Activated CD8-positive, alpha-beta memory T cell treated with anti-CD3 and anti-CD28 coated beads for 1 hour (primary cell): ENCODE measurements around the gene SKAP1.

Experiments
- DNase-seq, 2 donors: peaks; one replicate each; pipeline ENCODE4 v3.0.0-alpha.2; 2020; ENCODE audit warnings: low read depth in 1 of 2; ENCODE audit errors: extremely low read depth in 1 of 2

SKAP1 gene

GRCh38 chr17:48180842-48181629 is 249.0 kb downstream of the SKAP1 start:
- no peak for DNase-seq

GRCh38 chr17:48179071-48179945 is 250.7 kb downstream of the SKAP1 start:
- no peak for DNase-seq

GRCh38 chr17:48178317-48178716 is 251.7 kb downstream of the SKAP1 start:
- DNase-seq = no peak

GRCh38 chr17:48177816-48178215 is 252.2 kb downstream of the SKAP1 start:
- DNase-seq = no peak

GRCh38 chr17:48176471-48176855 is 253.6 kb downstream of the SKAP1 start:
- no peak for DNase-seq

- DNase-seq = no peak
Measured at GRCh38 chr17:48175692-48176470, 254.1 kb downstream of the SKAP1 start.

- DNase-seq = no peak
Measured at GRCh38 chr17:48174833-48175523, 255.0 kb downstream of the SKAP1 start.

- DNase-seq = no peak
Measured at GRCh38 chr17:48173191-48173984, 256.6 kb downstream of the SKAP1 start.

GRCh38 chr17:48169926-48170325 is 260.1 kb downstream of the SKAP1 start:
- no peak for DNase-seq

- no peak for DNase-seq
Measured at GRCh38 chr17:48163809-48164208, 266.2 kb downstream of the SKAP1 start.

GRCh38 chr17:48162946-48163506 is 267.0 kb downstream of the SKAP1 start:
- no peak for DNase-seq

GRCh38 chr17:48162306-48162934 is 267.6 kb downstream of the SKAP1 start:
- DNase-seq = no peak

- no peak for DNase-seq
Measured at GRCh38 chr17:48161127-48161905, 268.7 kb downstream of the SKAP1 start.

- DNase-seq = no peak
Measured at GRCh38 chr17:48160177-48161081, 269.6 kb downstream of the SKAP1 start.

GRCh38 chr17:48159232-48159631 is 270.8 kb downstream of the SKAP1 start:
- no peak for DNase-seq

GRCh38 chr17:48155889-48156611 is 274.0 kb downstream of the SKAP1 start:
- no peak for DNase-seq
